SK-N-SH treated with all-trans-retinoic acid at 6 μM for 48 hours (cell line): ENCODE data around the gene BMPR1B.

Source experiments
- ATAC-seq: fragments of 200-7000 bp; cut with Tn5 transposase; 3 replicates; pipeline ENCODE4 v1.9.1; 2020; ENCODE audit warnings: mild to moderate bottlenecking, moderate library complexity
- ARNTL ChIP-seq: fragments of 450-650 bp; formaldehyde crosslinking; IDR thresholded peaks from 2 replicates; pipeline ENCODE4 v1.5.0; 2020; ENCODE audit warnings: low read depth, mild to moderate bottlenecking, moderate library complexity, borderline replicate concordance
- BACH2 ChIP-seq: fragments of 250-450 bp; sonication (Bioruptor Pico); IDR thresholded peaks from 2 replicates; pipeline ENCODE4 v1.9.0; 2021; ENCODE audit warnings: mild to moderate bottlenecking, borderline replicate concordance
- CSDC2 ChIP-seq: fragments of 250-450 bp; sonication (Bioruptor Pico); IDR thresholded peaks from 2 replicates; pipeline ENCODE4 v1.5.0; 2020; ENCODE audit warnings: mild to moderate bottlenecking, moderate library complexity
- ESRRG ChIP-seq: fragments of 250-450 bp; sonication (Bioruptor Pico); IDR thresholded peaks from 2 replicates; pipeline ENCODE4 v1.6.1; 2021; ENCODE audit warnings: mild to moderate bottlenecking
- GLIS3 ChIP-seq: fragments of 250-450 bp; sonication (Bioruptor Pico); IDR thresholded peaks from 2 replicates; pipeline ENCODE4 v1.5.0; 2020; ENCODE audit warnings: mild to moderate bottlenecking, moderate library complexity
- ISL1 ChIP-seq: fragments of 250-450 bp; sonication (Bioruptor Pico); IDR thresholded peaks from 2 replicates; pipeline ENCODE4 v2.1.2; 2022; ENCODE audit warnings: mild to moderate bottlenecking, moderate library complexity
- OSR1 ChIP-seq: fragments of 250-450 bp; sonication (Bioruptor Pico); IDR thresholded peaks from 2 replicates; pipeline ENCODE4 v1.8.0; 2022; ENCODE audit warnings: moderate library complexity, mild to moderate bottlenecking, inconsistent platforms
- PPARA ChIP-seq: fragments of 250-450 bp; sonication (Bioruptor Pico); IDR thresholded peaks from 2 replicates; pipeline ENCODE4 v1.5.0; 2020; ENCODE audit warnings: mild to moderate bottlenecking, borderline replicate concordance
- RARB ChIP-seq: fragments of 250-450 bp; sonication (Bioruptor Pico); IDR thresholded peaks from 2 replicates; pipeline ENCODE4 v1.8.0; 2021; ENCODE audit warnings: mild to moderate bottlenecking, moderate library complexity
- SNAI2 ChIP-seq: fragments of 250-450 bp; sonication (Bioruptor Pico); IDR thresholded peaks from 2 replicates; pipeline ENCODE4 v1.5.0; 2020; ENCODE audit warnings: mild to moderate bottlenecking, moderate library complexity
- TCF4 ChIP-seq: fragments of 250-450 bp; sonication (Bioruptor Pico); IDR thresholded peaks from 2 replicates; pipeline ENCODE4 v1.8.0; 2021; ENCODE audit warnings: mild to moderate bottlenecking, moderate library complexity, borderline replicate concordance
- TOX ChIP-seq: fragments of 250-450 bp; sonication (Bioruptor Pico); IDR thresholded peaks from 2 replicates; pipeline ENCODE4 v1.8.0; 2021; ENCODE audit warnings: mild to moderate bottlenecking, moderate library complexity, borderline replicate concordance
- ZC3H10 ChIP-seq: fragments of 250-450 bp; sonication (Bioruptor Pico); IDR thresholded peaks from 2 replicates; pipeline ENCODE4 v1.5.1; 2021; ENCODE audit warnings: mild to moderate bottlenecking, moderate library complexity
- ZFP3 ChIP-seq: fragments of 250-450 bp; sonication (Bioruptor Pico); IDR thresholded peaks from 2 replicates; pipeline ENCODE4 v1.5.0; 2020; ENCODE audit warnings: mild to moderate bottlenecking, moderate library complexity
- ZFP30 ChIP-seq: fragments of 450-650 bp; formaldehyde crosslinking; IDR thresholded peaks from 2 replicates; pipeline ENCODE4 v1.5.0; 2022; ENCODE audit warnings: mild to moderate bottlenecking, moderate library complexity
- ZNF565 ChIP-seq: fragments of 450-650 bp; formaldehyde crosslinking; conservative IDR thresholded peaks from 2 replicates; pipeline ENCODE4 v1.5.0; 2020; ENCODE audit warnings: low read depth, mild to moderate bottlenecking, moderate library complexity
- ZNF70 ChIP-seq: fragments of 450-650 bp; formaldehyde crosslinking; IDR thresholded peaks from 2 replicates; pipeline ENCODE4 v1.5.0; 2020; ENCODE audit warnings: mild to moderate bottlenecking, moderate library complexity
- ZNF8 ChIP-seq: fragments of 450-650 bp; formaldehyde crosslinking; IDR thresholded peaks from 2 replicates; pipeline ENCODE4 v1.5.0; 2020; ENCODE audit warnings: mild to moderate bottlenecking, moderate library complexity
- TF ChIP-seq, protein P1 (sequence below): fragments of 250-450 bp; sonication (Bioruptor Pico); IDR thresholded peaks from 2 replicates; pipeline ENCODE4 v1.8.0; 2020; ENCODE audit warnings: mild to moderate bottlenecking, moderate library complexity, borderline replicate concordance
- TF ChIP-seq, protein P2 (sequence below): fragments of 250-450 bp; sonication (Bioruptor Pico); IDR thresholded peaks from 2 replicates; pipeline ENCODE4 v1.5.1; 2020; ENCODE audit warnings: low read depth, mild to moderate bottlenecking, moderate library complexity
- TF ChIP-seq, protein P3 (sequence below): fragments of 250-450 bp; sonication (Bioruptor Pico); IDR thresholded peaks from 2 replicates; pipeline ENCODE4 v1.5.1; 2021; ENCODE audit warnings: mild to moderate bottlenecking, moderate library complexity
- TF ChIP-seq, protein P4 (sequence below): fragments of 250-450 bp; sonication (Bioruptor Pico); IDR thresholded peaks from 2 replicates; pipeline ENCODE4 v1.5.0; 2020; ENCODE audit warnings: mild to moderate bottlenecking, moderate library complexity

BMPR1B gene

DNA sequence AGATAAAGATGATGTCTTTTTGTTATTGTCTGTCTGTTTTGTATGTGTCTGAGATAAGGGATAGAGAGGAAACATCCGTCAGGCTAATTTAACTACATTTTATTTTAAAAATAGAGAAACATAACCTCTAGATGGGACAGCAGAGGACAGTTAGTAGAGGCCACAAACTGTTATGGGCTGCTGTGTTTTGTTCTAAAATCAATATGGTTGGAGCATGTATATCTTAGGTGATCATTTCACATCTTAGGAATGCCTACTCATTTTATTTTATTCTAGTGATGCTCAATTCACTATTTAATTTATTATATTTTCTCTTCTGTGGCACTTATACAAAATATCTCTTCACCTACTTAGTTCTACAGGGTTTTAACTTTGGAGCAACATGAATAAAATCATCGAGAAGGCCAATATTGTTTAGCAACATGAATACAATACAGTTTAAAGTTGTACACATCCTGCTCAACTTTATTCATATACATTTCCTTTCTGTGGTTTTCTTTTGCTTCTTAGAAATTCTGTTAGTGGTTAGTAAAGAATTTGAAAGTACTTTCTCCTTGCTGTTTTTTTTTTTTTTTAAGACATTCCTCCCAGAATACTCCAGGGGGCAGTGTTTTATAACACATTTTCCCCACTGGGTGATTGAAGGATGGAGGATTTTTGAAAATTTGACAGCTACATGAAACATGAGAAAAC, 398.1 kb downstream of the BMPR1B start:
- TF ChIP-seq TOX (CRISPR knock-in tag), result no peak
- TF ChIP-seq SNAI2 (CRISPR knock-in tag), result no peak
- TF ChIP-seq PPARA (CRISPR knock-in tag), result no peak
- TF ChIP-seq ARNTL (CRISPR knock-in tag), result no peak
- no peak for TF ChIP-seq RARB (CRISPR knock-in tag)
- TF ChIP-seq ESRRG (CRISPR knock-in tag), result no peak
- no peak for TF ChIP-seq ZFP3 (CRISPR knock-in tag)
- TF ChIP-seq, protein P1, sequence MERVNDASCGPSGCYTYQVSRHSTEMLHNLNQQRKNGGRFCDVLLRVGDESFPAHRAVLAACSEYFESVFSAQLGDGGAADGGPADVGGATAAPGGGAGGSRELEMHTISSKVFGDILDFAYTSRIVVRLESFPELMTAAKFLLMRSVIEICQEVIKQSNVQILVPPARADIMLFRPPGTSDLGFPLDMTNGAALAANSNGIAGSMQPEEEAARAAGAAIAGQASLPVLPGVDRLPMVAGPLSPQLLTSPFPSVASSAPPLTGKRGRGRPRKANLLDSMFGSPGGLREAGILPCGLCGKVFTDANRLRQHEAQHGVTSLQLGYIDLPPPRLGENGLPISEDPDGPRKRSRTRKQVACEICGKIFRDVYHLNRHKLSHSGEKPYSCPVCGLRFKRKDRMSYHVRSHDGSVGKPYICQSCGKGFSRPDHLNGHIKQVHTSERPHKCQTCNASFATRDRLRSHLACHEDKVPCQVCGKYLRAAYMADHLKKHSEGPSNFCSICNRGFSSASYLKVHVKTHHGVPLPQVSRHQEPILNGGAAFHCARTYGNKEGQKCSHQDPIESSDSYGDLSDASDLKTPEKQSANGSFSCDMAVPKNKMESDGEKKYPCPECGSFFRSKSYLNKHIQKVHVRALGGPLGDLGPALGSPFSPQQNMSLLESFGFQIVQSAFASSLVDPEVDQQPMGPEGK, result no peak
- TF ChIP-seq ZC3H10 (CRISPR knock-in tag), result no peak
- no peak for TF ChIP-seq BACH2 (CRISPR knock-in tag)
- no peak for TF ChIP-seq ZNF565
- peak; percentile 43 for ATAC-seq

DNA sequence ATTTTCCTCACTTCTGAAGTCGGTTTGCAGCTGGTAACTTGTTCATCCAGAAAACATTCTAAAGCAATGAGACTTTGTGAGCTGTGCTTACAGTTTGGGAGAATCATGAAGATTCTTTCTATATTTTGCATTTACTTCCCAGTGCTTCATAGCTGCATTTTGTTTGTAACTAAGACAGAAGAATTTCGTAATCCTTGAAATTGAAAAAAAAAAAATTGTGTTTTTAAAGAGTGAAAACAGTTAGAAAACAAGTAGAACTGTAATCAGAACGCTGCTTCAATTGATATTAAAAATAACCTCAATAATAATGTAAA, 398.7 kb downstream of the BMPR1B start:
- no peak; the same call in 1 of the 3 replicates for ATAC-seq
- TF ChIP-seq TOX (CRISPR knock-in tag) (no peak), RARB (CRISPR knock-in tag) (no peak), CSDC2 (CRISPR knock-in tag) (no peak), ZC3H10 (CRISPR knock-in tag) (no peak), TCF4 (no peak), SNAI2 (CRISPR knock-in tag) (no peak), ESRRG (CRISPR knock-in tag) (no peak)
- TF ChIP-seq, protein P2, sequence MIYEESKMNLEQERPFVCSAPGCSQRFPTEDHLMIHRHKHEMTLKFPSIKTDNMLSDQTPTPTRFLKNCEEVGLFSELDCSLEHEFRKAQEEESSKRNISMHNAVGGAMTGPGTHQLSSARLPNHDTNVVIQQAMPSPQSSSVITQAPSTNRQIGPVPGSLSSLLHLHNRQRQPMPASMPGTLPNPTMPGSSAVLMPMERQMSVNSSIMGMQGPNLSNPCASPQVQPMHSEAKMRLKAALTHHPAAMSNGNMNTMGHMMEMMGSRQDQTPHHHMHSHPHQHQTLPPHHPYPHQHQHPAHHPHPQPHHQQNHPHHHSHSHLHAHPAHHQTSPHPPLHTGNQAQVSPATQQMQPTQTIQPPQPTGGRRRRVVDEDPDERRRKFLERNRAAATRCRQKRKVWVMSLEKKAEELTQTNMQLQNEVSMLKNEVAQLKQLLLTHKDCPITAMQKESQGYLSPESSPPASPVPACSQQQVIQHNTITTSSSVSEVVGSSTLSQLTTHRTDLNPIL, result no peak
- TF ChIP-seq, protein P3, sequence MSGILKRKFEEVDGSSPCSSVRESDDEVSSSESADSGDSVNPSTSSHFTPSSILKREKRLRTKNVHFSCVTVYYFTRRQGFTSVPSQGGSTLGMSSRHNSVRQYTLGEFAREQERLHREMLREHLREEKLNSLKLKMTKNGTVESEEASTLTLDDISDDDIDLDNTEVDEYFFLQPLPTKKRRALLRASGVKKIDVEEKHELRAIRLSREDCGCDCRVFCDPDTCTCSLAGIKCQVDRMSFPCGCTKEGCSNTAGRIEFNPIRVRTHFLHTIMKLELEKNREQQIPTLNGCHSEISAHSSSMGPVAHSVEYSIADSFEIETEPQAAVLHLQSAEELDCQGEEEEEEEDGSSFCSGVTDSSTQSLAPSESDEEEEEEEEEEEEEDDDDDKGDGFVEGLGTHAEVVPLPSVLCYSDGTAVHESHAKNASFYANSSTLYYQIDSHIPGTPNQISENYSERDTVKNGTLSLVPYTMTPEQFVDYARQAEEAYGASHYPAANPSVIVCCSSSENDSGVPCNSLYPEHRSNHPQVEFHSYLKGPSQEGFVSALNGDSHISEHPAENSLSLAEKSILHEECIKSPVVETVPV (CRISPR knock-in tag), result no peak
- TF ChIP-seq, all 23 proteins: peak for 0

DNA sequence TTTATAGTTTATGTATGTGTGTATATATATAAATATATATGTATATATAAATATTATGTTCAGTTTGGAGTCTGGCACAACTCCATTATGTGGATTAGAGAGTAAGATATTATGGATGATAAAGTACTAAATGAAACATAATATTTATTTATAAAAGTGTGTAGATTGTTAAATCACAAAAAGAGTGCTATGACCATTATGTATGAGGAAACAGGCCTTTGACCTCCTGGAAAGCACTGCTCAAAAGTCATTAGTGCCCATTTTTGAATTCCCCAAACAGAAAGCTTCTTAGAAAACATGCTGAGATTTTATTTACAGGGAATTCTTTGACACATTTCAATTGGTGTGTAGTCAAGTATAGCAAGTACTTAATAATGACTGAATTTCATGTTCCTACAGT, 399.8 kb downstream of the BMPR1B start:
- TF ChIP-seq ISL1 (CRISPR knock-in tag), result no peak
- TF ChIP-seq ZFP3 (CRISPR knock-in tag), result no peak
- TF ChIP-seq OSR1 (CRISPR knock-in tag), result no peak
- no peak for TF ChIP-seq TCF4
- no peak for TF ChIP-seq ESRRG (CRISPR knock-in tag)
- TF ChIP-seq ZNF70, result no peak
- TF ChIP-seq GLIS3 (CRISPR knock-in tag), result no peak
- no peak for TF ChIP-seq PPARA (CRISPR knock-in tag)
- TF ChIP-seq, protein P4, sequence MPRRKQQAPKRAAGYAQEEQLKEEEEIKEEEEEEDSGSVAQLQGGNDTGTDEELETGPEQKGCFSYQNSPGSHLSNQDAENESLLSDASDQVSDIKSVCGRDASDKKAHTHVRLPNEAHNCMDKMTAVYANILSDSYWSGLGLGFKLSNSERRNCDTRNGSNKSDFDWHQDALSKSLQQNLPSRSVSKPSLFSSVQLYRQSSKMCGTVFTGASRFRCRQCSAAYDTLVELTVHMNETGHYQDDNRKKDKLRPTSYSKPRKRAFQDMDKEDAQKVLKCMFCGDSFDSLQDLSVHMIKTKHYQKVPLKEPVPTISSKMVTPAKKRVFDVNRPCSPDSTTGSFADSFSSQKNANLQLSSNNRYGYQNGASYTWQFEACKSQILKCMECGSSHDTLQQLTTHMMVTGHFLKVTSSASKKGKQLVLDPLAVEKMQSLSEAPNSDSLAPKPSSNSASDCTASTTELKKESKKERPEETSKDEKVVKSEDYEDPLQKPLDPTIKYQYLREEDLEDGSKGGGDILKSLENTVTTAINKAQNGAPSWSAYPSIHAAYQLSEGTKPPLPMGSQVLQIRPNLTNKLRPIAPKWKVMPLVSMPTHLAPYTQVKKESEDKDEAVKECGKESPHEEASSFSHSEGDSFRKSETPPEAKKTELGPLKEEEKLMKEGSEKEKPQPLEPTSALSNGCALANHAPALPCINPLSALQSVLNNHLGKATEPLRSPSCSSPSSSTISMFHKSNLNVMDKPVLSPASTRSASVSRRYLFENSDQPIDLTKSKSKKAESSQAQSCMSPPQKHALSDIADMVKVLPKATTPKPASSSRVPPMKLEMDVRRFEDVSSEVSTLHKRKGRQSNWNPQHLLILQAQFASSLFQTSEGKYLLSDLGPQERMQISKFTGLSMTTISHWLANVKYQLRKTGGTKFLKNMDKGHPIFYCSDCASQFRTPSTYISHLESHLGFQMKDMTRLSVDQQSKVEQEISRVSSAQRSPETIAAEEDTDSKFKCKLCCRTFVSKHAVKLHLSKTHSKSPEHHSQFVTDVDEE, result no peak
- no peak for TF ChIP-seq SNAI2 (CRISPR knock-in tag)
- no peak for TF ChIP-seq ZNF565
- TF ChIP-seq ARNTL (CRISPR knock-in tag), result no peak
- TF ChIP-seq RARB (CRISPR knock-in tag), result no peak
- TF ChIP-seq BACH2 (CRISPR knock-in tag), result no peak
- TF ChIP-seq TOX (CRISPR knock-in tag), result no peak
- TF ChIP-seq ZFP30 (CRISPR knock-in tag), result no peak
- no peak for ATAC-seq

DNA sequence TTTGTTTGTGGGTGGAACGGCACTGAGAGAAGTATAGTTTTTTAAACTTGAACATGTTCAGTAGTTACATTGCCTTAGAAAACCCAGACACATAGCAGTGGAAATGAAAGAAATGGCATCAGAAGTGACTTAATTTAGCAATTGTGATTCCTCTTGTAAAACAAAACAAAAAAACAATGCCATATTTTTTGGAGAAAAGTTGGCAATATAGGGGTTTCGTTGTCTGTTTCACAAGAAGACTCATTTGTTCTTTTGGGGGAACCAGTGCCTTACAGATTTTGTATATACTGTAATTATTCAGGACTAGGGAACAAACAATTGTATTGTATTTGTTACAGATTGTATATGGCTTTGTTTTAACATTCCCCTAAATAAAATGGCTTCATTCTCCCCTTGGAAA, 400.3 kb downstream of the BMPR1B start:
- ATAC-seq, result no peak
- no peak for TF ChIP-seq OSR1 (CRISPR knock-in tag)
- no peak for TF ChIP-seq ZC3H10 (CRISPR knock-in tag)
- TF ChIP-seq, protein P4, result no peak
- no peak for TF ChIP-seq PPARA (CRISPR knock-in tag)
- TF ChIP-seq, protein P3 (CRISPR knock-in tag), result no peak
- TF ChIP-seq TOX (CRISPR knock-in tag), result no peak
- TF ChIP-seq ZFP30 (CRISPR knock-in tag), result no peak
- TF ChIP-seq ZNF8 (CRISPR knock-in tag), result no peak
- no peak for TF ChIP-seq ZNF70
